CD1c-positive myeloid dendritic cell (primary cell): Measurements from ENCODE around the gene KIAA0753.

Source experiments
- DNase-seq: peaks from one replicate; pipeline ENCODE4 v3.0.0-alpha.2; 2016; ENCODE audit errors: extremely low spot score

The KIAA0753 gene

DNA sequence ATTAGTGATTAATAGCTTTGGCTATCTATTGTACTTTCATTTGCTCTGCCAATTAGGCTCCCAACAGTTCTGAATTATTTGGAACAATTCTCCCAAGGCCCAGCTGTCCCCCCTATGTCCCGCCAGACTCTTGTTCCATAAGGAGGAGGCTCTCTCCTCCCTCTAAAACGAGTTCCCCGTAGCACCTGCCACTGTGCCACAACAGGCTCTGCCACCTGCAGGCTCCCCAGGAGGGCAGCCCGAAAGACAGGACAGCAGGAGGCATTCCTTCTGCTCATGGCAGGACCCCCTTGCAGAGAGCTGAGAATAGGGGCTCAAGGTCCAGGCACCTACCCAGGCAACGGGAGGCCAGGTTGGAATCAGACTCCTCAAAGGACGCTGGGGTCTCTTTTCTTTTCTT lies 93.2 kb downstream of the KIAA0753 start:
- DNase-seq: no peak

DNA sequence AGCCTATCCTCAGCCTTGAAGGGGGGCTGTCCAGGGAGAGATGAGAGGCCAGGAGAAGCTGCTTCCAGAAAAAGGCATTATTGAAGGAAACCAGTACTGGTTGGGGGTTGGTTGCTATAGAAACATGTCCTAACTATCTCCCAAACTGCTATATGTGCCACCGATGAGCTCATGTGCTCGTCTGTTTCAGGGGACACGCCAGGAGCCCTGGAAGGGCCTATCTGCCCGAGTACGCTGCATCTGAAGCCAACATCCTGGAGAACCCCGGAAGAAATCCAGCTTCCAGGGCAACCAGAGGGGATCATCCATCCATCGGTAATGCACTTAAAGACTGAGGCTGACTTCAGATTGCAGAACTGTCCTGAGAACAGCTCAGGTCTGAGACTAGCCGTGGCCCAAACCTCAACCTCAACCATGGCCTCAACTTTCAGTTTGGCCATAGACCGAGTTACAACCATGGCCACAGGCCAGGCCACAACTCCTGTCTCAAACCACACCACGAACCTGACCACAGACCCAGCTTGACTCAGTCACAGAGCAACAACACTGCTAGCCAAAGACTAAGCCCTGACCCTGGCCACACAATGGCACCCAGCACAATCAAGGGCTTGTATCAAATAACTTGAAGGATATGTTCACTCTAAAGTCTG lies 94.3 kb downstream of the KIAA0753 start:
- no peak for DNase-seq

DNA sequence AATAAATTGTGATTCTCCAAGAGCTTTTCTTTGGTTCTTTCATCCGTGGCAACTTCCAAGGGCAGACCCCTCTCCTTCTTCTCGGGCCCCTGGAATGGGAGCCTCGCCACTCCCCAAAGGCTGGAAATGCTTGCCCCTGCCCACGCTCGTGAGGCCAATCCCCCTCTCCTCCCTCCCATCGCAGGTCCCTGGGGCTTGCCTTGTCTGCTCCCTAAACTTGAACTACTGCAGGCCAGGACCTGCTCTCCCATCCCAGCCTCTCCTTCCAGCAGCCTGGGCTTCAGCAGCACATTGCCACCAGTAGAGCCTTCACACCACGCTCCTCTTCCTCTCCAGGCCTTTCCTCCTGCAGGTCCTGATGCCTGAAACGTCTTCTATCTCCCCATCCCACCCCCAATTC lies 95.2 kb downstream of the KIAA0753 start:
- DNase-seq: no peak

DNA sequence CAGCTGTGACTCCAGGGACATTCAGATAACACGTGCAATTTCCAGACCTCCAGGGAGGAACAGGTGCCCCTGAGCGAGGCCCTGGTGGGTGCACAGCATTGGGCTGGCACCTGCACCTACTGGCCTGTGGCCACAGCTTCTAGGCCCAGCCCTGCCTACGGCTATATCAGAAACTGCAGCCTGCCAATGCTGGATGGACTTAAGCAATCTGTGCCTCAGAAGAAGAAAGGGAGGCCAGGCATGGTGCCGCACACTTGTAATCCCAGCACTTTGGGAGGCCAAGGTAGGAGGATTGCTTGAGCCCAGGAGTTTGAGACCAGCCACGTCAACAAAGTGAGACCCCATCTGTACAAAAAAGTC lies 96.5 kb downstream of the KIAA0753 start:
- no peak for DNase-seq

DNA sequence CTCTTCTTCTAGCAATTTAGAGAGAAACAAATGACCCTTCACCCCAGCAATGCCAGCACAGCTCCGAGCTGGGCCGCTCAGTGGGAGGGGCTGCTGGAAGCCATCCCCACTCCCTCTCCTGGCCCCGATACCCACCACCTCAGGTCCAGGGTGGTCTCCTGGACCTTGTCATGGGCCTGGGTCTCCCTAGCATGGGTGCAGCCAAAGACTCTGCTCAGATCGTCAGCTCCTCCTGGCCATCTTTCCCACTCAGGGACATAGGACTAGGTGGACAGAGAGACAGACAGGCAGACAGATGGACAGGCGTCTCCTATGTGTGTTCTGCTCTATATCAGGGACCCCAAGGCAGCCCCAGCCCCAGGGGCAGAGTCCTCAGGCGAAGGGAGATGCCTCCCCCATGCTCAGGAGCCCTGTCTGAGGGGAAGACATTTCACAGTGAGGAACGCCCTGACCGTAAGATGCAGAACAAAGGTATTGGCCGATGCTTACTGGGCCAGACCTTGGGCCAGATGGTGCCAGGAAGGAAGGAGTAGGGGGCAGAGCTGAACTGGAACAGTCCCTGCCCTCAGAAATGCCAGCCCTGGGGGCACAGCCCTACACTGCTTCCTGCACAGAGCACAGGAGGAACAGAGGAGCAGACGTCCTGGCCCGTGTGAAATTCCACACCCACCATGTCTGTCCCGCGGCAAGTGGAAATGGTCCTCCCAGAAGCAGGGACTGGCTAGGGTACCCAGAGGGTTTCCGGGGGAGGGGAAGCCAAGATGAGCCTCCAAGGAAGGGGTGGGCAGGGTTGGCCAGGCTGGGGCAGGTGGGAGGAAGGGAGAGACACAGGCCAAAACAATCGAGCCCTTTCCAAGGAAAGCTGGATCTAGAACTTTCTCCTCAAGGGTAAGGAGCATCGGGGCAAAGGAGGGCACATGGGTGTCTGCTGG lies 97.2 kb downstream of the KIAA0753 start:
- no peak for DNase-seq

DNA sequence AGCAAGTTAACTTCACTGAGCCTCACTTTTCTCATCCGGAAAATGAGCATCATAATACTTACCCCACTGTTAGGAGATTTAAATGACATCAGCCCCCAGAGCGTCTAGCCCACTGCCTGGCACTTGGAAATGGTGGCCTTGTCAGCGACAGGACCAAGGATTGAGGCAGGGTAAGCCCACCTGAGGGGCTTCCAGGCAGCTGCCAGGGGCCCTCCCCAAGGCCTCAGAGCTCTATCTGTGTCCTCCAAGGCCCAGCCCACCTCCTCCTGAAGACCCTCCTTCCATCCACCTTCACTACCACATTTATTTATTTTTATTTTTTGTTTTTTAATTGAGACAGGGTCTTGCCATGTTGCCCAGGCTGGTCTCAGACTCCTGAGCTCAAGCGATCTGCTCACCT lies 97.9 kb downstream of the KIAA0753 start:
- DNase-seq: no peak

DNA sequence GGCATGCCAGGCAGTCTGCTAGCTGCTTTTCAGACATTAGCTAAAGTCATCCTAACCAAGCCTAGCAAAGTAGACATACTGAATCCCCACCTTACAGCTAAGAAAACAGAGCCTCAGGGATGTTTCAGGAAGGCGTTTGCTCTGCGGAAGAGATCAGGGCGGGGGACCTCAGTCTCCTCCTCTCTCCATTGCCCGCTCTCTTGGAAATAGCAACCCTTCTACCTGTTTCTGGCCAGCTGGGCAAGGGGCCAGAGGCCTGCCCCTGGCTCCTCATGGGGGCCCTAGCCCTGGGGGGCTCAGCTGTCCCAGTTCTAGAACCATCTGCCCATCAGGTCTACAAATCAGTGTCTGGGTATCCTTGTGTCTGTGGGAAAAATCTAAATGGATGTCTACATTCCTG lies 98.6 kb downstream of the KIAA0753 start:
- no peak for DNase-seq

DNA sequence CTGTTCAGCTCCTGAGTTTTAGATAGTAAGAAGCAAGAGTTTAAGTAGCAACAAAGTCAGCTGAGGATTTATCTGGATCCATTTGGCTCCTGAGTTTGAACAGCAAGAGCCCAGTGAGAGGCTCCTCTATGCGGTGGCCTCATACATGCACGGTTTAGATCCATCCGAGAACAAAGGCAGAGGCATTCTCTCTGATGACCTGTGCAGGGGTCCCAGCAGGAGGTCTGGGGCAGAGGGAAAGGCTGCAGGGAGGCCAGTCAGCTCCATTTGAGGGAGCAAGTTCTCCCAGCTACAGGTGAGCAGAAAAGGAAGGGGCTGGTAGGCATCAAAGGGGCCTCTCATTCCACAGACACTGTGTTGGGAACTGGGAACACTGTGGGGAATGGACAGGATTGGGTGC lies 100.6 kb downstream of the KIAA0753 start:
- DNase-seq: no peak

DNA sequence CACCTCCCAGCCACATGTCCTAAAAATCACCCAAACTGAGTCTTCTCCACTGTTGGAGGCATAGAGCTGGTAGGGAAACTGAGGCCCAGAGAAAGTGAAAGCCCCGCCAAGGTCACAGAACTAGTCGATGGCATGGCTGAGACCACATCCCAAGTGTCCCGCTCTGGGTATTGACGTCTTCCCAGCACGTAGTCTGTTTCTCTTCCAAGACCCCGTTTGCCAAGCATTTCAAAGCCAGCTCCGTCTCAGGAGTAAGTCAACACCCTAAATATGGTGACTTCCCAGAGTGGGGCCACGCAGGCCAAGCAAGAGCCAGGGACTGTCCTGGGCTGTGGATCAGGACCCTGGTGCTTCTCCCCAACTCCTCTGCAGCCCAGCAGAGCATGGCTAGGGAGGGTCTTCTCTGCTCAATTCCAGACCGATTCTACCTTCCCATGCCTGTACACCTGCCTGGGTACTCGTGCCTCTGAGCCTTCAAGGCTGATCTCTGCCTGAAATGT lies 103.9 kb downstream of the KIAA0753 start:
- DNase-seq: no peak

DNA sequence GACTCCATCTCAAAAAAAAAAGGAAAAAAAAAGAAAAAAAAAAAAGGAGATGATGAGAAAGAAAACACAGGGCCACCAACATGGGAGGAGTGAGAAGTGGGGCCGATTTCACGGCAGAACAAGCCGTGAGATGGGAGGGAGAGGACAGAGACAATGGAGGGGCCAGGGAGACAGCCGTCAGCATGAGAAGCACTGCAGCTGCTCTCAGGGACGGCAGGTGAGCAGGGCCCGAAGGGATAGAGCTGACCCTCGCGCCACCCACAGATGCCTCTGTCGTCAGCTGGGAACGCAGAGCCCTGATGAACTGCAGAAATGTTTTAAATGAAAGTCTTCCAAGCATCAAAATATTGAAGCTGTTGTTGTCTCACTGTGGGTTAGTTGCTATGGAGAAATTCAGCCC lies 104.5 kb downstream of the KIAA0753 start:
- no peak for DNase-seq

DNA sequence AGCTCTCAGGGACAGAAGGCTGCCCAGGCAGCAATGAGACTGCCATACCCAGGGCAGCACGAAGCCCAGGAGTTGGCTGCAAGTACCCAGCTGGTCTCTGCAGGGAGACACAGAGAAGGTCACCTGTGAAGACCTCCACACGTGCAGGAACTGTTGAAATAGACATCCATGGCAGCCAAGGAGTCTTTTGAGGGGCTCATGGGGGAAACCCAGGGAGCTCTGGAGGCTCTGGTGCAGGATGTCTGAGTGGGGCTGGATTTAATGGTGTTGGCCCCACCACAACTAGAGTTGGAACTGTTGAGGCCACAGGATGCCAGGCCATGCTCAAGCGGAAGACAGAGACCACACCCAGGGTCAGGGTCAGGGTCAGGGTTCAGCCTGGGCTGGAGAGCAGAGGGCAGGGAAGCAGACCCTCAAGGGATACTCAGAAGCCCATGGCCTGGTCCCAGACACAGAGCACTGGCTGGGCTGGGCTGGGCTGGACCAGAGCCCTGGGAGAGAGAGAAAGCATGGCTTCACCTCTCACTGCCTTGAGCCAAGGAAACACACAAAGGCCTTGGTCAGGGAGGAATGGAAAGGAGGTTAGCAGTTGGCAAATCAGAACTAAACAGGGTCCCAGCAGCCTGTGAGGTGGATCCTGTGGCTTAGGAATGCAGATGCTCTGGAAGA lies 105.5 kb downstream of the KIAA0753 start:
- no peak for DNase-seq

DNA sequence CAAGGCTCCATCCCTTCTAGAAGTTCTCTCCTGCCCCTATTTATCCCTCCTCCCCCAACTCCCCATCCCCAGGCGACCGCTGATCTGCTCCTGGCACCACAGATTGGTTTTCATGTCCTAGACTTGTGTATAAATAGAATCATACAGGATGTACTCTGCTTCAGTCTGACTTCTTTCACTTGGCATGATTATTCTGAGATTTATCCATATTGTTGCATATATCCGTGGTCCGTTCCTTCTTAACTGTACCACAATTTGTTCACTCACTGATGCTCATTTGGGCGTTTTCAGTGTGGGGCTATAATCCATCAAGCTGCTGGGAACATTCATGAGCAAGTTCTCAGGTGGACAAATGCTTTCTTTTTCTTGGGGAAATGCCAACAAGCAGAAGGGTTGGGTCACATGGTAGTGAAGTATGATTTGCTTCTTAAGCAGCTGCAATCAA lies 108.0 kb downstream of the KIAA0753 start:
- no peak for DNase-seq

DNA sequence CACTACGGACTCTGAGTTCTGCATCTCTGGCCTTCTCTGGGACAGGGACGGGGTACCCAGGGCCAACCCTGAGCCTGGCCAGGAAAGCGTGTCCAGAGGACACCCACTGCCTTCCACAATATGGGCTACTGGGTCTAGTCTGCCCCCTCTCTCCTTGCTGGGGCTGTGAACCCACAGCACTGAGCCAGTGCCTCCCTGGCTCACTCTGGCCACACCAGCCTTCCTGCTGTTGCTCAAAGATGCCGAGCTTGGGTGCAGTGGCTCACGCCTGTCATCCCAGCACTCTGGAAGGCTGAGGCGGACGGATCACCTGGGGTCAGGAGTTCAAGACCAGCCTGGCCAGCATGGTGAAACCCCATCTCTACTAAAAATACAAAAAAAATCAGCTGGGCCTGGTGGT lies 108.9 kb downstream of the KIAA0753 start:
- DNase-seq: no peak

DNA sequence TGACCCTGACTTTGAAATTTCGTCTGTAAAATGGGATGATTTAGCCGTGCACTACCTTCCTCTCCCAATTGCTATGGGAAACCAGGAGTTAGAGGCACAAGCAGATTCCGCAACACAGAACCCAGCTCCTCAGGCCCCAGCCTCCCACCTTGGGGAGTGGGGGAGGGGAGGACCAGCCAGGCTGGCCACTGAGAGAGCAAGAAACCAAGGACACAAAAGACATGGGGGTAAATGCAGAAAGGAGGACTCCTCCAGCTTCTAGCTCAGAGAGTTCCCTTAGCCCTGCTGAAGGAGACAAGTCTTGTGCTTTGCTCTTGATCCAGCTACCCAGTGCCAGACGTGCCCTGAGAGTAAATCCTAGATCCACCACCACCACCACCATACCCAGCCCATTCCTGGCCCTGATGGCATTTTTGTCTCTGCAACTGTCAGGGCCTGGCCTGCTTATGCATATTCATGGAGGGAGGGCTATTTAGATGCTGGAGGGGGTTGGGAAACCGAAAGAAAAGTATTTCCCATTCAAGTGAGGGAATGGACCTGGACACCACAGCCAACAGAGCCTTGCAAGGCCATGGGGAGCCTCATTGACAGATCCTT lies 110.1 kb downstream of the KIAA0753 start:
- no peak for DNase-seq

DNA sequence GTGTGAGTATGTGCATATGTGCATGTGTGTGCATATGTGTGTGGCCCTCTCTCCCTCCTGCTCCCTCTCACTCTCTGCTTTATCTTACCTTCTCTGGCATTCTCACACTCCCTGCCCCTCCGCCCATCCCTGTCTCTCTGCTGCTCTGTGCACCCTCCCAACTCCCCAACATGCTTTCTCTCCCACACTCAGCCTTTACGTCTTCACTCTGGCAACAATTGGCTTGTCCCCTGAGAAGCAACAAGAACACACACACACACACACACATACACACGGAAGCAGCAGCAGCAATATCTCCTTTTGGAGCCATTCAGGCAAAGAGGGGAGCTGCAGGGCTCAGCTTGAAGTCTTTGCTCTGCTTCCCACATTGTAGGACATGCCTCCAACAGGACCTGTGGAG lies 112.0 kb downstream of the KIAA0753 start:
- DNase-seq: no peak
